Retina (tissue), 1 donor: ENCODE measurements around the gene SLC34A1.
"Not testable (repeated sequence)": the region's sequence is repeated elsewhere in the genome, so short reads cannot be mapped to it uniquely, and the experiment has no call there.

Experiments used
- DNase-seq: peaks from one replicate; pipeline ENCODE4 v3.0.0-alpha.2; 2016

Gene SLC34A1

DNA sequence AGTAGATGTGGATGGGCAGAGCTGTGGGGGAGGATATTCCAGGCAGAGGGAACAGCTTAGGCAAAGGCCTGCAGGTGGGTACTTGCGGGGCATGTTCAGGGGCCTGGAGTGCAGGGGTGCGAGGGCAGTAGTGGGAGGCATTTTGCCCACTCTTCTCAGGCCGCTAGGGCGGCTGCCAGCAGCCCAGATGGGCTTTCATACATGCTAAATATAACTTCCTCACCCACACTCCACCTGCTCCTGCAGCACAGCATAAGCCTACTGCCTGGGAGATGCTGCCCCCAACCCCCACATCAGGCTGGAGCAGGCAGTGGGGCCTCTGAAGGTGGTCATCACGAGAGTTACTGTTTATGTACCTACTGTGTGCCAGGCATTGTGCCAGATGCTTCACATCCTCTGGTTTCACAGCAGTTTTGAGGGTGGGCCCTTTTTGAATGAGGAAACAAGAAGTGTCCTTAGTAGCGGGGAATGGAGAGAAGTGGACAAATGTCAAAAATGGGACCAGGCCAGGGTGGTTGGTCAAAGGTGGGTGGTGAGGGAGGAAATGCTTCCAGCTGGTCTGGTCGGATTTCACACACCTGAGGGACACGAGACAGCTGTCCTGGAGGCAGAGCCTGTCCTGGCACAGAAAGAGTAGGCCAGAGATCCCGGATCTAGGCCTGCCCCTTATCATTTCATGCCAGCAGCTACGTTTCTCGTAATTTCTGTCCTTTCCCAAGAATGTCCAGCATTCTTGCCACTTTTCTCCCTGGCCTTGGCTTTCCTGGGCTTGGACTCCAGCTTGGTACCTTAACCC lies 14.4 kb upstream of the SLC34A1 start:
- no peak for DNase-seq

DNA sequence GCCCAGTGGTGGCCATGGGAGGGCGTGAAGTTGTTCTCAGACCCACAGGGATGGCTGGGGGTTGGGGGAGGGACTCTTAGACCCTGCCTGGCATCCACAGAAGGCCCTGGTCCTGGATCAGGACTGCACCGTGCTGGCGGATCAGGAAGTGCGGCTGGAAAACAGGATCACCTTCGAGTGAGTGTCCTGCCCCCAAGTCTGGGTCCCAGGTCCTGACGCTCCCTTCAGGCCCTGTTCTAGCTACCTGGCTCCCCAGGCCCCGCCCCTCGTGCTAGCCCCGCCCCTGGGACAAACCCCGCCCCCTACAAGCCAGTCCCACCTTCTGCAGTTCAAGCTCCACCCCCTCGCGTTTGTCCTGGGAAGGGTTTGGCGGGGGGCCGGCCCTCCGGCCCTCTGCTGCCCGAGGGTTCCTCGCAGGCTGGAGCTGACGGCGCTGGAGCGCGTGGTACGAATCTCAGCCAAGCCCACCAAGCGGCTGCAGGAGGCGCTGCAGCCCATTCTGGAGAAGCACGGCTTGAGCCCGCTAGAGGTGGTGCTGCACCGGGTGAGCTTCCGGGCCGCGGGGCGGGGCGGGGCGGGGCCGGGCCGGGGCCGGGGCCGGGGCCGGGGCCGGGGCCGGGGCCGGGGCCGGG lies 13.6 kb upstream of the SLC34A1 start:
- DNase-seq, result peak; percentile 81

DNA sequence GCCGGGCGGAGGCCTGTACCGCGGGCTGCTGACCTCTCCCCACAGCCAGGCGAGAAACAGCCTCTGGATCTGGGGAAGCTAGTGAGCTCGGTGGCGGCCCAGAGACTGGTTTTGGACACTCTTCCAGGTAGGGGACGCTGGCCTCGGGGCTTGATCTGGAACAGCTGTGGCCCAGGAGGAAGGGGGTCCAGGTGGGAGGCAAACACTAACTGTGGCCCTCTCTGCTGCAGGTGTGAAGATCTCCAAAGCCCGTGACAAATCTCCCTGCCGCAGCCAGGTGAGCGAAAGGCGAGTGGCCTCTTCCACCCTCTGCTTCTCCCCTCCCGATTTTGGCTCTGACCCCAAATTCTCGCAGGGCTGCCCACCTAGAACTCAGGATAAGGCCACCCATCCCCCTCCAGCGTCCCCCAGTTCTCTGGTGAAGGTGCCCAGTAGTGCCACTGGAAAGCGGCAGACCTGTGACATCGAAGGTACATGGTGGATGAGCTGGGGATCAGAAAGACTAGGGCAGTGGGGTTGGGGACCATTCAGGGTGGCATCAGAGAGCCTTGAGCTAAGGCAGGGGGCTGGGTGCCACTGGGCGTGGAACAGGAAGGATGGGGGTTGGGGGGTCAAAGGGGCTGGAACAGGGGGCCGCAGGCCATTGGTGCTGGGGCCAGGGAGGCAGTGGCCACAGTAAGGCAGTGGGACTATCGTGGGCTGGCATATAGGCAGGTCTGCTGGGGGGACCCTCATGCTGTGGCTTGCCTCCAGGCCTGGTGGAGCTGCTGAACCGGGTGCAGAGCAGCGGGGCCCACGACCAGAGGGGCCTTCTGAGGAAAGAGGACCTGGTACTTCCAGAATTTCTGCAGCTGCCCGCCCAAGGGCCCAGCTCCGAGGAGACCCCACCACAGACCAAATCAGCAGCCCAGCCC lies 12.9 kb upstream of the SLC34A1 start:
- DNase-seq, result no peak

DNA sequence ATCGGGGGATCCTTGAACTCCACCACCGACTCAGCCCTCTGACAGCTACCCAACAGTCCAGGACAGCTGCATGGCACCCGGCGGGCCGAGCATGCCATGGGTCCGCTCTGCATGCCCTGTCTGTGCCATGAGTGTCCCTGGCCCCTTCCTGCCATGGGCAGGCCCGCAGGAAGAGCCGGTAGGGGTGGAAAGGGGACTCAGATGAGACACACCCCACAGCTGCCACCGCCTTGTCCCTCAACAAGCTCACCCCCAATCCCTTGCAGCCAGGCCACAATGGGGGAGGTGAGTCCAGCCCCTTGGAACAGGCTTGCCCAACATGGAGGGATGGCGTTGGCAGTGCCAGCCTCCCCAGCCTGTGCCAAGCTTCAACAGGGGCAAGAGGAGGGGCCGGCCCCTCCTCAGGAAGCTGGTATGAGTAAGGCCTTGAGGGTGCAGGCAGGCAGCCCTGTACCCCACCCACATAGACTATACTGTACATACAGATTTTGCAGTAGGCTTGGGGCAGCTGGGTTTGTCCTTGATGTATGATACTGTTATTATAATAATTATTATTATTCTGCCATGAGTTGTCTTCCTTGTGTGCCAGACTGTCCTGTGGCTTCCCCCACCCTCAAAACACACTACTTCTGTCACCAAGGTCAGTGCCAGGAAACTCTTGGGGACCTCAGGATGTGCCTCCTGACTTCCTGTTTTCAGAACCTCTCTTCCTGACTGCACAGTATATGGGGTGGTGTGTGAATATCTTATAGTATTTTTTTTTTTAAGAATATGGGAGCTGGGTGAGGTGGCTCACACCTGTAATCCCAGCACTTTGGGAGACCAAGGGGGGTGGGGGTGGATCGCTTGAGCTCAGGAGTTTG lies 12.0 kb upstream of the SLC34A1 start:
- no peak for DNase-seq

DNA sequence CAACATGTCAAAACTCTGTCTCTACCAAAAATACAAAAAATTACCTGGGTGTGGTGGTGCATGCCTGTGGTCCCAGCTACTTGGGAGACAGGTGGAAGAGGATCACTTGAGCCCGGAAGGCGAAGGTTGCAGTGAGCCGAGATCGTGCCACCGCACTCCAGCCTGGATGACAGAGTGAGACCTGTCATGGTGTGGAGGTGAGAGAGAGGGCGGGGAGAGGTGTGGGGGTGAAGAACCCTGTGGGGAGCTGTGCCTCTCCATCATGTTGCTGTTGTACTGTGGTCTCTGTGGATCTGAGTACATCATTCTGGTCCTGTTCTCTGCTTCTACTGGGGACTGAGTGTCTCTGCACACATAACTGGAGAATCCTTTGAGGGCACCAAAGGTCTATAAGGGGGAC lies 11.3 kb upstream of the SLC34A1 start:
- no peak for DNase-seq

DNA sequence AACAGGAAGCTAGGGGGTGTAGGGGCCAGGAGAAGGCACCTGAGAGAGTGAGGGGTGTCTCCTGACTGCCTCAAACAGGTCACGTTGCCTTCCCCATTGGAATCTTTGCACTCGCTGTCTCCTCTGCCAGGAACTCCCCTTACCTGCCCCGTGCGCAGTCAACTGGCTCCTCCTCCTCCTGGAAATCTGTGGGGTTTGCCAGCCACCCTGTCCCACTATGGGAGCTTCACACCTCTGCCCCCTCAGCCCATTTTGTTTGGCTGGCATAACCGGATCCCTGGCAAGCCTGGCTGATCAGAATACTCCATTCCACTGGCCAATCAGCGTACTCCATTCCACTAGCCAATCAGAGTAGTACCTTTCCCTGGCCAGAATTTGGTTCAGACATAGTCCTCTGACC lies 10.4 kb upstream of the SLC34A1 start:
- no peak for DNase-seq

DNA sequence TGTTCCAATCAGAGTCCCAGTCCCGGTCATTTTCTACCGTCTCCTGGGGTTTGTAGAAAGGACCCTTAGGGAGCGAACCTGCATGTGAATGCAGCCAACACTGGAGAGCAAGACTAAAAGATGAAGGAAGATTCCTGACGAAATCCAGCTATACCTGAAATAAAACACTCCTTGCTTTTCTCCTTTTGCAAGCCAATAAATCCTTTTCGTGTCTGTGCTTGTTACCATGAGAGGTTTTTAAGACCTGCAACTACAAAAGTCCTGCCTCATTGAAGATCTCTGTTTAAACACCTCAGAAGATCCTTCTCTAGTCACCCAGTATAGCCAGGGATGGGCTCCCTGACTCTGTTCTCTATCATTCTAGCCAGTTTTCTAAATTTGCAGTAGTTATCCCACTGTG lies 10.0 kb upstream of the SLC34A1 start:
- no peak for DNase-seq

DNA sequence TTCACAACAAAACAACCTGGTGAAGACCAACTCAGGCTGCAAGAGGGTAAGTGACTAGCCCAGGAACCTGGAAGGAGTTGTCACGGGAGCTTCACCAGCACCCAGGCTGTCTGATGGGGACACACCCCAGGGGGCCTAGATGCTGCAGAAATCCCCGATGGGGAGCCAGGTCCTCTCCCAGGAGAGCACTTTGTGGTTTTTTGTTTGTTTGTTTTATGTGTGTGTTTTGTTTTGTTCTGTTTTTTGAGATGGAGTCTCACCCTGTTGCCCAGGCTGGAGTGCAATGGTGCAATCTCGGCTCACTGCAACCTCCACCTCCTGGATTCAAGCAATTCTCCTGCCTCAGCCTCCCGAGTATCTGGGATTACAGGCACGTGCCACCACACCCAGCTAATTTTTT lies 8.7 kb upstream of the SLC34A1 start:
- DNase-seq, result not testable (repeated sequence)

DNA sequence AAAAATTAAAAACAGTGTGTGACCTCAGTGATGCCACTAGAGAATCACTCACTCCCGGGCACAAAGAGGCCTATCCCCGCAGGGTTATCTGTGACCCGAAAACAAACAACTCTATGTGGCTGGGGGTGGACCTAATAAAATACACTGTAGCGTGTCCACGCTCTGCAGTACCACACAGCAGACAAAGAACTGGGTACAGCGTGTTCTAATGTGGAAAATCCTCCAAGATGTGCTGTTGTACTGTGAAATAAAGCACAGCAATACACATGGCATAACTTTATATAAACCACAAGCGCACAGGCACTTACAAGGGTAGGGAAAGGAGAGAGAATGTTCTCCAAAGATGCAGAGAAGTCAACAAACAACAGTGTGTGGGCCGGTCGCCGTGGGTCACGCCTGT lies 8.1 kb upstream of the SLC34A1 start:
- DNase-seq, result no peak

DNA sequence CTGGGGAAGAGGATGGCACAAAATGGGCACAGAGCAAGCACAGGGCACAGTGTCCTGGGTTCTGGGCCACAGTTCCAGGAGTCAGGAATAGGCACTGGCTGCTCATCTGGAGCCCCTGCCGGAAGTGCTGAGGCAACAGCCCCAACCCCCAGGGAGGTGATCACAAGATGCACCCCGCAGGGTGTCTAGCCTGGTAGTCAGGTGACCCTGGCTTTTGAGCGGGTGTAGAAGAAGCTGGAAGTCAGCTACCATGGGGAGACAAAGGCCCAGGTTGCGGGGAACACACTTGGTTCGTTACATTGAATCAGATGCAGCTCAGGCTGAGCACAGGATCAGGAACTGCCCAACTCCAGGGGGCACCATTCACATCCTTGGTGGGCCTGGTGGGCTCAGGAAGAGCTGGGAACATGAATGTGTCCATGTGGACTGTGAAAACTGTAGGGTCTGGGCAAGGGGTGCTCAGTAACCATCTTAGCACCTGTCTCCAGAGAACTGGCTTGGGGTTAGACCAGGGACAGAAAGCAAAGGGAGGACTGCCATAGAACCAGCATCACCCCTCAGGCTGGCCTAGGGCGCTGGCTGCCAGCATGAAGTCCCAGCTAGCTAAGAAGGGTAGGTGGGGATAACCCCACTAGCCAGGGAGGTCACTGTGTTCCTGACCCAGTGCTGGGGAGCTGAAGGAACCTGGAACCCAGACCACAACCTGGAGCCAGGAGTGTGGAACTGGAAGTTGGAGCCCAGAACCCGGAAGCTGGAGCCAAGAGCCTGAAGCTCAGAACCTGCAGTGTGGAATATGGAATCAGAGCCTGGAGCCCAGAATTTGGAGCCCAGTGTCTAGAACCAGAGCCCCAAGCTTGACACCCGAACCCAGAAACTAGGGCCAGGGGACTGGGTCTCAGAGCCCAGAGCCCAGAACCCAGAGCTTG lies 6.1 kb upstream of the SLC34A1 start:
- DNase-seq, result no peak

DNA sequence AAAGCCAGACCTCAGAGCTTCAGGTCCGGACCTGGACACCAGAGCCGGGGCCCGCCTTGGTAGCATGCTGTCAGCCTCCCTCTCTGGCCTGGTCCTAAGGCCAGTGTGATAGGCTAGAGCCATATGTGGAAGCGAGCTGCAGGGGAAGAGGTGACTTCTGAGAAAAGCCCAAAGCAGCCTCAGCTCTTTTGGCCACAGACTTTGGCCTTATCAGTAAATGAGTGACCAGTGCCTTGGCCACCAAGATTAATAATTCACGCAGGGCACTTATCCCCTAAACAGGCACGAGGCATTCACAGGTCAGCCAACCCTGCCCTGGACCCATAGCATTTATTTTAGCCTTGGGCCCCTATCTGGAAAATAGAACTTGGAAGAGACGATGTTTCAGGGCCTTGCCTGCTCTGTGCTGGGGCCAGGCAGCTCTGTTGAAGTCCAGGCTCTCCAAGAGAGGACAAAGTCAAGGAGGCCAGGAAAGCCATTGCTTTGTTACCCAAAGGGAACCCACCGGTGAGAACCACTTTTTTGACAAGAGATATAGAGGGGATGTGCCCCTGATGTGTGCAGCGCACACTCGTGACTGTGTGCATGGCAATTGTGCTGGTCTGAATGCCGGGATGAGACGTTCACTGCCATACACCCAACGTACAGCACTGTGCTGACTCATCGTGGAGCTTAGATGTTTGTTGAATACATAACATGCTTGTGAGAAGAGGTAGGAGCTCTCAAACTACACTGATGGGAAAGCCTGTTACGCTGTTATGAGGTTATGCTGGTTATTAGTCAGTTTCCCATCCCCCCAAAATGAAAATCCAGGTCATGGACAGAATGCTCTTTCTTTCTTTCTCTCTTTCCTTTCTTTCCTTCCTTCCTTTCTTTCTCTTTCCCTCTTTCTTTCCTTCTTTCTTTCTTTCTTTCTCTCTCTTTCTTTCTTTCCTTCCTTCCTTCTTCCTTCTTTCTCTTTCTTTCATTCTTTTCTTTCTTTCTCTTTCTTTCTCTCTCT lies 5.0 kb upstream of the SLC34A1 start:
- no peak for DNase-seq

DNA sequence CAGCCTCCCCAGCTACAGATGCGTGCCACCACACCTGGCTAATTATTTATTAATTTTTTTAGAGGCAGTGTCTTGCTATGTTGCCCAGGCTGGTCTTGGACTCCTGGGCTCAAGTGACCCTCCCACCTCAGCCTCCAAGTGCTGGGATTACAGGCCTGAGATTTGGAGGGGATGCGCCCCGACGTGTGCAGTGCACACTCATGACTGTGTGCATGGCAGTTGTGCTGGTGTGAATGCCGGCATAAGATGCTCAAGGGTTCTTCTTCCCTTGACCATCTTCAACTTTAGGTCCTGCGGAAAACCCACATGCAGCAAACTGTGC lies 3.5 kb upstream of the SLC34A1 start:
- no peak for DNase-seq

DNA sequence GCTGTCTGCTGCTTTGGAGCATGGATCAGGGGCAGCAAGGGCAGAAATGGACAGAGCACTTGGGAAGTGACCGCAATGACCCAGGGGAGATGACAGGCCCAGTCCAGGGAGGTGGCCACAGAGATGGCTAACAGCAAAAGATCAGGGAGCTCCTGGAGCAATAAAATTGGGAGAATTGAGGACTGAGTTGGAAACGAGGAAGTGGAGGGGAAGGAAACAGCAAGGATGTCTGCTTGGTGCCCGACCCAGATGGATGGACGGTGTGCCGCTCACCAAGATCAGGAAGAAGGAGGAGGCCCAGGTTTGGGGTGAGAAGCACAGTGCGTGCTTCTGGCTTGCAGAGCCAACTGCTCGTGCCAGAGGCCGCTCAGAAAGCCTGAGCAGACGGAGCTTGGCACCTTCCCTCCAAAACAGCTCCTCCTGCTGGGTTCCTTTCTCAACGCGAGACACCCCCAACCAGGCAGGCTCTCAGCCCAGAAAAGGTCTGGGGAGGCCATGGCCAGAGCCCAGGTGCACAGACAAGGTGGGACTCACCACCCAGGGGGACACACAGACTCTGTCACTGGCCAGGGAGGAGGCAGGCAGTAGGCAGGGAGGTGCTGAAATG lies 1.7 kb upstream of the SLC34A1 start:
- DNase-seq, result no peak

DNA sequence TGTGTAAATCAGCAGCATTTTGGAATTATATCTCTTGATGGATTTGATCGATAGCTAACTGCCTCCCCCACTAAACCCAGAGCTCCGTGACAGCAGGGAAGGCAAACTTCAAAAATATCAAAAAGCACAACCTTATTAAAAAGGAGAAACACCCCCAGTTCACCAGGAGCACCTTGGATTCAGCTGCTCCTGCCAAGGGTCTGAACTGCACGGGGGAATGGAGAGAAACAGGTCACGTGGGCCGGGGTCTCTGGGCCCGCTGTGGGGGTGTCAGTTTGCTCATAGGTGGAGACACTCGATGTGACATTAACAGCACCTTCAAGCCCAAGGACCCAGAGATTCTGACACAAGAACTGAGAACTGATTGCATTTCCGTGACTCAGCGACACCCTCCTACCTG lies 1.1 kb upstream of the SLC34A1 start:
- no peak for DNase-seq

DNA sequence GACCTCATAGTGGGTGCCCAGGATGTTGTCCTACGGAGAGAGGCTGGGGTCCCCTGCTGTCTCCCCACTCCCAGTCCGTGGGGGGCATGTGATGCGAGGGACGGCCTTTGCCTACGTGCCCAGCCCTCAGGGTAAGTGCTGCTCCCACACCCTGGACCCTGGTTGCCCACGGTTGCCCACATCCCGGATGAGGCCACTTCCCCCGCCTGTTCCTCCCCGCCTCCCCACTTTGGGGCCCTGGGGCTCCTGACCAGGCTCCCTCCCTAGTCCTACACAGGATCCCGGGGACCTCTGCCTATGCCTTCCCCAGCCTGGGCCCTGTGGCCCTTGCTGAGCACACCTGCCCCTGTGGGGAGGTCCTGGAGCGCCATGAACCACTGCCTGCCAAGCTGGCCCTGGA lies 1.5 kb downstream of the SLC34A1 start:
- DNase-seq, result no peak

DNA sequence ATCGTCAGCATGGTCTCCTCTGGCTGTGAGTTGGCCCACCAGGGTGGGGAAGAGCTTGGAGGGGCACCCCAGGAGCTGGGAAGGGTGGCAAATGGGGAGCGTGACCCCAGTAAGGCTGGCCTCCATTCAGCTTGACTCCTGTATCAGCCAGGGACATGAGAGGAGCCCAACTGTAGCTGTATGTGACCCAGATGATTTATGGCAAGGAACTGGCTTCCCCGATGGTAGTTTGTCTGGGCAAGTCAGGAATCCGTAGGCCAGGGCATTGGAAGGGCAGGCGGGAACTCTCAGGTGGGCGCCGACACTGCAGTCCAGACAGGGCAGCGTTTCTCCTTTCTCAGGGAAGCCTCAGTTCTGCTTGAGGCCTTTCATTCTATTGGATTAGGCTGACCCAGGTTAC lies 2.3 kb downstream of the SLC34A1 start:
- no peak for DNase-seq

DNA sequence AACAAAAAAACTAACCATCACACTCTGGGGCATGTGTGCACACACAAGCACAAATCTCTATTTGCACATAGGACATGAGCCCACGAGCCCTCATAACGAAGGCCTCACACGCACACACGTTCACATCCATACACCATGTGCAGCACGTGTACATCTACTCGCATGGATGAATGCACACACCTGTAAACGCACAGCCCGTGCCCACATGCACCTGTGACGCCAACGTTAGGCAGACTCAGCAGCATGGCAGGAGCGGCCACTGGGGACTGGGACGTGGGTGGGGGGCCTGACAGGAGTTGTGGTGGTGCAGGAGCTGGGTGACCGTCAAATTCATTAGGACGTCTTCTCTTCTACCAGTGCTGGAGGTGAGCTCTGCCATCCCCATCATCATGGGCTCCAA lies 3.2 kb downstream of the SLC34A1 start:
- no peak for DNase-seq

DNA sequence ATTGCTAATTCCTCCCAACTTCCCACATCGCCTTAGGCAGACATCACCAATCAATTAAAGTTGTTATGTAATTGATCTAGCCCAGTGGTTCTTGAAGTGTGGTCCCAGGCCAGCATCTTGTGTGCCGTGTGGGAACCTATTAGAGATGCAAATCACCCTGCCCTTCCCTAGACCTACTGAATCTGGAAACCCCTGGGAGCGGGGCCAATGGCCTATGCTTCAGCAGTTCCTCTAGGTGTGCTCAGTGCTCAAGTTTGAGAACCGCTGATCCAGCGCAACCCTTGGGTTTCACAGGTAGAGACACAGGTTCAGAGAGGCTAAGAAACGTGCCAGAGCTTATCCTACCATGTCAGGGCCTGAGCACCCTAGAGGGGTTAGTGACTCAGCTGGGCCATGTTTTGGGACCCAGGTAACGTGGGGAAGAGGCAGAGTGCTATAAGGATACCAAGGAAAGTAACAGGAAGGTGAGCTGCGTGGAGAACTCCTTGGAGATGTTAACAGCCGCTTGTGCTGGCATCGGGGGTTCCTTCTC lies 4.4 kb downstream of the SLC34A1 start:
- no peak for DNase-seq
